Calu3 (cell line): ENCODE data around the gene TSHZ3. TPM values are rescaled to one million over a fixed set of nuclear protein-coding genes. Genes with fewer than 3 reads are reported as not detected.

Source experiments
- BruUV-seq: library from RNA; stranded (reverse); fragments of 400-500 nt; replicated peaks from 2 replicates; lab custom pipeline; 2021; lab: Mats Ljungman, UMichigan
- CTCF ChIA-PET: fragments of 300-600 bp; sonication (Branson Sonifier 250); formaldehyde crosslinking; loops from one replicate; lab custom pipeline; 2022; ENCODE audit warnings: antibody characterized with exemption; lab: Charles Lee
- DNase-seq: peaks from one replicate; pipeline ENCODE4 v3.0.0; 2022
- H3K27ac Mint-ChIP-seq: one replicate; pipeline ENCODE4 v1.8.0; 2022; ENCODE audit warnings: mixed read lengths; ENCODE audit not compliant: unreplicated experiment
- H3K27me3 Mint-ChIP-seq: one replicate; pipeline ENCODE4 v1.8.0; 2022; ENCODE audit warnings: mixed read lengths; ENCODE audit not compliant: unreplicated experiment
- H3K36me3 Mint-ChIP-seq: one replicate; pipeline ENCODE4 v1.8.0; 2022; ENCODE audit warnings: mild to moderate bottlenecking, moderate library complexity, mixed read lengths; ENCODE audit not compliant: insufficient read depth, unreplicated experiment
- H3K4me1 Mint-ChIP-seq: one replicate; pipeline ENCODE4 v1.8.0; 2022; ENCODE audit warnings: mild to moderate bottlenecking, low read depth, mixed read lengths; ENCODE audit not compliant: unreplicated experiment
- H3K4me3 Mint-ChIP-seq: one replicate; pipeline ENCODE4 v1.8.0; 2022; ENCODE audit warnings: mild to moderate bottlenecking, low read depth, moderate library complexity, mixed read lengths; ENCODE audit not compliant: unreplicated experiment
- H3K9me3 Mint-ChIP-seq: one replicate; pipeline ENCODE4 v1.8.0; 2022; ENCODE audit warnings: low read depth, mixed read lengths; ENCODE audit not compliant: unreplicated experiment
- CTCF ChIP-seq: fragments of 200-600 bp; IDR thresholded peaks from one replicate; pipeline ENCODE4 v1.8.0; 2022; ENCODE audit warnings: antibody characterized with exemption; ENCODE audit not compliant: unreplicated experiment
- intact Hi-C: fragments of 100-400 bp; cut with micrococcal nuclease; formaldehyde crosslinking; loops from one replicate; pipeline ENCODE4 v1.10.0; 2022; ENCODE audit not compliant: unreplicated experiment
- total RNA-seq: library from RNA; stranded (reverse); gene quantifications from 2 replicates; pipeline ENCODE4 v1.2.3, GENCODE V29; 2022

TSHZ3 gene
- total RNA-seq, 1 experiment from 2014 or later, result not detected

- CTCF ChIA-PET, result no interaction called here
Measured at GRCh38 chr19:31312677-31313244, 36.5 kb downstream of the TSHZ3 start.

GRCh38 chr19:31312009-31312676, 37.1 kb downstream of the TSHZ3 start:
- no TSS peak for BruUV-seq
- intact Hi-C loops, result no loop called here
- TF ChIP-seq CTCF, result no peak
- no peak for DNase-seq
- CTCF ChIA-PET, result no interaction called here
- H3K9me3 Mint-ChIP-seq, result peaks cover 6% of the 10 kb centered on the region
- H3K36me3 Mint-ChIP-seq, result no peaks in the 10 kb centered on the region
- no peak overlapping the region for H3K4me3 Mint-ChIP-seq
- no peak overlapping the region for H3K27ac Mint-ChIP-seq
- H3K27me3 Mint-ChIP-seq, result no peaks in the 10 kb centered on the region
- no peaks in the 10 kb centered on the region for H3K4me1 Mint-ChIP-seq

More at GRCh38 chr19:31312677-31313244, 36.5 kb downstream of the TSHZ3 start:
- BruUV-seq, result no TSS peak
- H3K4me1 Mint-ChIP-seq, result no peaks in the 10 kb centered on the region
- H3K27me3 Mint-ChIP-seq, result no peaks in the 10 kb centered on the region
- no peak overlapping the region for H3K27ac Mint-ChIP-seq
- intact Hi-C loops, result no loop called here
- no peaks in the 10 kb centered on the region for H3K36me3 Mint-ChIP-seq
- H3K9me3 Mint-ChIP-seq, result peaks cover 6% of the 10 kb centered on the region
- TF ChIP-seq CTCF, result no peak
- no peak for DNase-seq
- no peak overlapping the region for H3K4me3 Mint-ChIP-seq

DNA sequence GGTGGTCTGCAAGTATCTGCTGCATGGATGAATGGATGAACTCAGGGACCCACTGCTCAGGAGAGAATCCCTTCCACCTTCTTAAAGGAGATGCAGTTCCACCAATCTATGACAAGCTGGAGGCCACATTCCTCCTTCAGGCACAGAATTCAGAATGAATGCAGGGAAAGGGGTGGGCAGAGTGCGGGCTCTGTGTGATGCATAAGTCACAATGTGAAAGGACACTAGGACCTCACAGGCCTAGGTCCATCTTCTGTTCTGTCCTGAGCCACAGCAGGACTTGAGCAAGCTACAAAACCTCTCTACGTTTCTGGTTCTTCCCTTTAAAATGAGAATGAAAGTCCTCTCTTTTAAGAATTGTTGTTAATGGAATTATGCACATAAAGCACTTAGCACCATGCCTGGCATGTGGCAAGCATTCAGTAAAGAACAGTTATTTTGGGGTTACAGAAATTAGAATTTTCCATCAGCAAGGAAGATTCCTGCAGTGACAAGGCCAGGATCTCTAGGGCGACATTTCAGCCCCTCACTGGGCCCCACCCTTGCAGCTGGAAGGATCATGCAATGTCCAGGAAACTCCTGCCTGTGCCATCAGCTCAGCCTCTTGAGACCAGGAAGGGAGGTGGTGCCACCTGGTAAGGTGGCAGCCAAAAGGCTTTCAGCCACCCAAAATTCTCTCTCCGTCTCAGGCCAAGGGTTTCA, 38.7 kb downstream of the TSHZ3 start:
- intact Hi-C loops, result no loop called here
- CTCF ChIA-PET, result no interaction called here
- Mint-ChIP-seq H3K27me3 (no peaks in the 10 kb centered on the region), H3K27ac (no peak overlapping the region), H3K36me3 (no peaks in the 10 kb centered on the region), H3K4me1 (no peaks in the 10 kb centered on the region), H3K9me3 (peaks cover 6% of the 10 kb centered on the region), H3K4me3 (no peak overlapping the region)
- TF ChIP-seq CTCF, result no peak
- no TSS peak for BruUV-seq
- no peak for DNase-seq

GRCh38 chr19:31308781-31309180, 40.5 kb downstream of the TSHZ3 start:
- CTCF ChIA-PET, result interaction anchor here (0.5 kb wide), 1 partner anchor 10 kb away, joined by 3 read pairs; no protein-coding TSS in a partner anchor
- Mint-ChIP-seq H3K4me3 (no peak overlapping the region), H3K27ac (no peak overlapping the region), H3K9me3 (peaks cover 9% of the 10 kb centered on the region), H3K36me3 (no peaks in the 10 kb centered on the region), H3K27me3 (no peaks in the 10 kb centered on the region), H3K4me1 (no peaks in the 10 kb centered on the region)
- intact Hi-C loops, result no loop called here
- TF ChIP-seq CTCF, result no peak
- DNase-seq, result no peak
- BruUV-seq, result no TSS peak
